ENCODE data around the gene ARHGEF37. TPM values are rescaled to one million over a fixed set of nuclear protein-coding genes. Genes with fewer than 3 reads are reported as not detected.

Gene ARHGEF37
- total and polyA plus RNA-seq, 8 donors = 4.2 to 7.3 (median 5.2) TPM

DNA sequence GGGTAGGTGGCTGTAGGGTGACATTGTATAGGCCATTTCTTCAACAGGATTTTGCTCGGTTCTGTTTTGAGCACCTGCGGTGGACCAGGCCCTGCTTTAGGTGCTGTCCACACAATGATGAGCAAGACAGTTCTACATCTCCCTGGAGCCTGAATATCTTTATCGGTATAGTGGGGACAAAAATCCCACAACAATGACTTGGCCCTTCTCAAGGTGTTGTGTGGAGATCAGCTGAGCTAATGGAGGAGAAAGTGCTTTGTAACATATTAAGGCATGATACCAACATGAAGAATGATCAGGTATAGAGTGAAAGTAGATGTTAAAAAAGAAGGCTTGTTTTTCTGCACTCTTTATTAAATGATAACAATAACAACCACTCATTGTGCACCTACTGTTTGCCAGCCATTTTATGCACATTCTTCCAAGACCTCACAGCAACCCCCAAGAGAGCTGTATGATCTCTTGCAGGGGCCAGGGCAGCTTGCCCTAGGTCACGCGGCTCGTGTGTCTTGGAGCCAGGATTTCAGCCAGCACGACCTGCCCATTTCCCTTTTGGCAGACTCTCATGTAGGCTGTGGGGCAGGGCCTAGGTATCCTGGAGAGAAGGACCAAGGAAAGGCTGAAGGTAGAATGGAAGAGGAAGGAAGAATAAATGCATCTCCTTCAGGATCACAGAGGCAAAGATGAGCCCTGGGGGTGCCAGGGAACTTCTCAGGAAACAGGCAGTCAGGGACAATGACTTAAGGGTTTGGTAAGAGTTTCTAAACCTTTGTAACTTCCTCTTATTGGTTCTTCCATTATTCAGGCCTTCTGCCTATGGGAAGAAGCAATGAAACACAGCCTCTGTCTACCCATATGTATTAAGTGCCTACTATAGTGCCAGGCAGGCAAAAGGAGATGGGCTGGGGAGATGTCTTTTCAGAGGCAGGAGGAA is 98.8 kb downstream of the ARHGEF37 start:
- Histone ChIP-seq H3K4me3 (no peak overlapping the region), H3K36me3 (no peaks in the 10 kb centered on the region), H3K9me3 (no peaks in the 10 kb centered on the region), H3K4me1 (peaks cover 0 to 60% of the 10 kb centered on the region in 2 donors), H3K27me3 (no peaks in the 10 kb centered on the region), H3K27ac (peak overlapping the region in 1 of 2 donors; percentile 79)
- intact Hi-C loops (cut with DNase I) = no loop called here
- ATAC-seq = no peak
- no peak for DNase-seq
- TF ChIP-seq, protein P1, sequence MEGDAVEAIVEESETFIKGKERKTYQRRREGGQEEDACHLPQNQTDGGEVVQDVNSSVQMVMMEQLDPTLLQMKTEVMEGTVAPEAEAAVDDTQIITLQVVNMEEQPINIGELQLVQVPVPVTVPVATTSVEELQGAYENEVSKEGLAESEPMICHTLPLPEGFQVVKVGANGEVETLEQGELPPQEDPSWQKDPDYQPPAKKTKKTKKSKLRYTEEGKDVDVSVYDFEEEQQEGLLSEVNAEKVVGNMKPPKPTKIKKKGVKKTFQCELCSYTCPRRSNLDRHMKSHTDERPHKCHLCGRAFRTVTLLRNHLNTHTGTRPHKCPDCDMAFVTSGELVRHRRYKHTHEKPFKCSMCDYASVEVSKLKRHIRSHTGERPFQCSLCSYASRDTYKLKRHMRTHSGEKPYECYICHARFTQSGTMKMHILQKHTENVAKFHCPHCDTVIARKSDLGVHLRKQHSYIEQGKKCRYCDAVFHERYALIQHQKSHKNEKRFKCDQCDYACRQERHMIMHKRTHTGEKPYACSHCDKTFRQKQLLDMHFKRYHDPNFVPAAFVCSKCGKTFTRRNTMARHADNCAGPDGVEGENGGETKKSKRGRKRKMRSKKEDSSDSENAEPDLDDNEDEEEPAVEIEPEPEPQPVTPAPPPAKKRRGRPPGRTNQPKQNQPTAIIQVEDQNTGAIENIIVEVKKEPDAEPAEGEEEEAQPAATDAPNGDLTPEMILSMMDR (IDR thresholded peaks at IDR 0.05) = no peak

GRCh38 chr5:149680810-149681221 is 99.5 kb downstream of the ARHGEF37 start:
- Histone ChIP-seq H3K4me1 (peaks cover 0 to 57% of the 10 kb centered on the region in 2 donors), H3K27ac (peak overlapping the region in 1 of 2 donors; percentile 79), H3K27me3 (no peaks in the 10 kb centered on the region), H3K9me3 (no peaks in the 10 kb centered on the region), H3K36me3 (no peaks in the 10 kb centered on the region), H3K4me3 (no peak overlapping the region)
- TF ChIP-seq, protein P1 (IDR thresholded peaks at IDR 0.05) = no peak
- peak; percentile 82 for ATAC-seq
- intact Hi-C loops (cut with DNase I) = no loop called here
- peak in 2 of 4 donors; percentile 12 to 86 for DNase-seq

- Histone ChIP-seq H3K27ac (peak overlapping the region in 1 of 2 donors; percentile 79), H3K9me3 (no peaks in the 10 kb centered on the region), H3K36me3 (no peaks in the 10 kb centered on the region), H3K4me1 (peaks cover 0 to 57% of the 10 kb centered on the region in 2 donors), H3K27me3 (no peaks in the 10 kb centered on the region), H3K4me3 (no peak overlapping the region)
- intact Hi-C loops (cut with DNase I) = no loop called here
- TF ChIP-seq, protein P1 (IDR thresholded peaks at IDR 0.05) = no peak
- DNase-seq = no peak
- ATAC-seq = no peak
These were observed 100.0 kb downstream of the ARHGEF37 start for GRCh38 chr5:149681252-149681651.

- Histone ChIP-seq H3K9me3 (no peaks in the 10 kb centered on the region), H3K4me1 (peaks cover 0 to 56% of the 10 kb centered on the region in 2 donors), H3K36me3 (no peaks in the 10 kb centered on the region), H3K27me3 (no peaks in the 10 kb centered on the region), H3K4me3 (no peak overlapping the region), H3K27ac (no peak overlapping the region)
- intact Hi-C loops (cut with DNase I) = no loop called here
- DNase-seq (no peak), ATAC-seq (no peak)
- TF ChIP-seq, protein P1 (IDR thresholded peaks at IDR 0.05) = no peak
These were observed 100.6 kb downstream of the ARHGEF37 start for GRCh38 chr5:149681922-149682321.

DNA sequence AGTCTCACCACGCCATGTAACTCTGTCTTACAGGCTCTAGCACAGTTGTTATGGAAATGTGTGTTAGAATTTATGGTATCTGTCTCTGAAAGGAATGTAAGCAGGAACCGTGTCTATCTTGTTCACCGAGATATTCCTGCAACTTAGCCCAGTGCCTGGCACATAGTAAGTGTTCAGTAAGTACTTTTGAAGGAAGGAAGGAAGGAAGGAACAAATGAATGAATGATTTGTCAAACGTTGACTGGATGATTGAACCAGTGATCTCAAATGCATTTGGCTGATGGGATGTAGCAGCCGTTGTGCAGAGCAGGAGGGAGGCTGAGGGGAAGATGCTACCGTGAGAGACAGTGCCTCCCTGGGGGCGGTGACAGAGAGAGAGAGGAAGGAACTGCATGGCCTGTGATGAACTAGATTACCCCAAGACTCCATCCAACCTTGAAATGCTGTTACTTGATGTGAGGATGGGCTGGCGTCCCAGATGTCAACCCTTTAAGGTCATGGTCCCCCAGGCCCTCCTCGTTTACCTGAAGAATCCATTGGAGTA is 101.3 kb downstream of the ARHGEF37 start:
- Histone ChIP-seq H3K9me3 (no peaks in the 10 kb centered on the region), H3K27ac (no peak overlapping the region), H3K27me3 (no peaks in the 10 kb centered on the region), H3K4me1 (peaks cover 0 to 55% of the 10 kb centered on the region in 2 donors), H3K36me3 (no peaks in the 10 kb centered on the region), H3K4me3 (no peak overlapping the region)
- no peak for DNase-seq
- ATAC-seq = no peak
- TF ChIP-seq, protein P1 (IDR thresholded peaks at IDR 0.05) = no peak
- intact Hi-C loops (cut with DNase I) = no loop called here
